ENCODE measurements around the gene NT5DC3.

Gene NT5DC3

GRCh38 chr12:103840876-103841689, at the start of gene NT5DC3:
Gene NT5DC3 (minus strand): TSS chr12:103841234. CDS start chr12:103841156, 78 bp downstream.
- peak; percentile 68 for DNase-seq

- no peak for DNase-seq
These were observed 46.7 kb upstream of the NT5DC3 start for GRCh38 chr12:103887738-103888137.

- DNase-seq, result no peak
These were observed 45.3 kb upstream of the NT5DC3 start for GRCh38 chr12:103886195-103886797.

- DNase-seq, result peak; percentile 38
These were observed 43.3 kb upstream of the NT5DC3 start for GRCh38 chr12:103884316-103884715.

- DNase-seq, result no peak
These were observed 42.9 kb upstream of the NT5DC3 start for GRCh38 chr12:103883908-103884307.

GRCh38 chr12:103882861-103883596, 42.0 kb upstream of the NT5DC3 start:
- DNase-seq, result no peak

GRCh38 chr12:103881261-103881660, 40.2 kb upstream of the NT5DC3 start:
- DNase-seq, result no peak

GRCh38 chr12:103880299-103881142, 39.5 kb upstream of the NT5DC3 start:
- peak; percentile 91 for DNase-seq

- DNase-seq, result peak; percentile 5
These were observed 38.8 kb upstream of the NT5DC3 start for GRCh38 chr12:103879878-103880277.

- no peak for DNase-seq
These were observed 38.1 kb upstream of the NT5DC3 start for GRCh38 chr12:103879048-103879692.

- DNase-seq, result peak; percentile 73
These were observed 37.0 kb upstream of the NT5DC3 start for GRCh38 chr12:103877934-103878510.

- no peak for DNase-seq
These were observed 36.3 kb upstream of the NT5DC3 start for GRCh38 chr12:103877288-103877687.

- DNase-seq, result no peak
These were observed 34.6 kb upstream of the NT5DC3 start for GRCh38 chr12:103875666-103876065.

GRCh38 chr12:103868215-103868614, 27.2 kb upstream of the NT5DC3 start:
- no peak for DNase-seq

GRCh38 chr12:103865151-103865730, 24.2 kb upstream of the NT5DC3 start:
- no peak for DNase-seq

GRCh38 chr12:103864710-103865109, 23.7 kb upstream of the NT5DC3 start:
- no peak for DNase-seq

GRCh38 chr12:103858953-103859601, 18.0 kb upstream of the NT5DC3 start:
- no peak for DNase-seq

- DNase-seq, result no peak
These were observed 17.3 kb upstream of the NT5DC3 start for GRCh38 chr12:103858335-103858734.

GRCh38 chr12:103857164-103857563, 16.1 kb upstream of the NT5DC3 start:
- no peak for DNase-seq

- no peak for DNase-seq
These were observed 15.0 kb upstream of the NT5DC3 start for GRCh38 chr12:103855896-103856657.
